HL-60/S4 treated with phorbol 12-myristate 13-acetate at 8.2 ng/mL for 4 days and 3 days (cell line): ENCODE results near the gene CCDC88A.
"Not testable (repeated sequence)": the region's sequence is repeated elsewhere in the genome, so short reads cannot be mapped to it uniquely, and the experiment has no call there.

Source experiments
- in situ Hi-C: fragments of 300-500 bp; cut with MboI; formaldehyde crosslinking; loops from 2 replicates; pipeline ENCODE4 v1.15.0; 2022; ENCODE audit warnings: low sequenced_read_pairs

The CCDC88A gene

DNA sequence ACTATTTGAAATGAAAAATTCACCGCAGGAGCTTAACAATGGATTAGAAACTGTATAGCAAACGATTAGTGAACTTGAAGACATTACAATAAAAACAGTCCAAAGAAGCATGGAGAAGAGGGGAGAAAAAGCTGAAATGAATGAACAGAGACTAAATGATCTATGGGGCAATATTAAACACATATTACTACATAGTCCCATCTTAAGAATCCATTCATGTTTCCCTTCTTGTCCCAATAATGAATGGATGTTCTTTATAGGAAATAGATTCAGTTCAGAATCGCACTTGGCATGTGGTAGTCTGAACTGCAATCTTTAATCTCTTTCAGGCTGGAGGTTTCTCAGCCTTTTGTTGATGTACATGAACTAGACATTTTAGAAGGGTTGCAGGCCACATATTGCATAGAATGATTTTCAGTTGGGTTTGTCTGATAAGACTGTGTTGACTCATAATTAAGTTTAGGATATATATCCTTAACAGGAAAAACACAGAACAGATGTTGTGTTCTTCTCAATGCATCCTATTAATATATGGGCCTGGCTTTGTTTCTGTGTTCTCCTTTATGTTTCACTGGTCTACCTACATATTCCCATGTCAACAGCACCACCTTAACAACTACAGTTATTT, 27.9 kb downstream of the CCDC88A start:
- in situ Hi-C loops: no loop called here

DNA sequence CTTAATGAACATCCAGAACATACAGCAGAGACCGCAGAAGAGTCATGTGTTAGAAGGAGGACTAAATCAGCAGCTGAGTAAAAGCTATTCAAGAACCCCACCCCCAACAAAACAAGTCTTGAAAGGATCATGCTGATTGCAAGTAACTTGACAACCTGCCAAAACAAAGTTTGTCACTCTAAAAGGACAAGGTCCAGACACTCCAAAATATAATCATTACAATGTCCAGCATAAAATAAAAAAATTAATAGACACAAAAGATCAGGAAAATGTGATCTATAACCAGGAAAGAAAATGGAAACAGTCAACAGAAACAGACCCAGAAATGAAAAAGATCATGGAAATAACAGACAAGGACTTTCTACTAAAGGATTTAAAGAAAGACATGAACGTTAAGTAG, 28.5 kb downstream of the CCDC88A start:
- in situ Hi-C loops: no loop called here

DNA sequence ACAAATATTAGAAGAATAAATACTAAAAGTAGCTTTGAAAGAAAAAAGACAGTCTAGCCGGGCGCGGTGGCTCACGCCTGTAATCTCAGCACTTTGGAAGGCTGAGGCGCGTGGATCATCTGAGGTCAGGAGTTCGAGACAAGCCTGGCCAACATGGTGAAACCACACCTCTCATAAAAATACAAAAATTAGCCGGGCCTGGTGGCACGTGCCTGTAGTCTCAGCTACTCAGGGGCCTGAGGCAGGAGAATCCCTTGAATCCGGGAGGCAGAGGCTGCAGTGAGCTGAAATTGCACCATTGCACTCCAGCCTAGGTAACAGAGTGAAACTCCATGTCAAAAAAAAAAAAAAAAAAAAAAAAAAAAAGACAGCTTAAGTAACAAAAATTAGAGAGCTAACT, 34.1 kb downstream of the CCDC88A start:
- in situ Hi-C loops: not testable (repeated sequence)

DNA sequence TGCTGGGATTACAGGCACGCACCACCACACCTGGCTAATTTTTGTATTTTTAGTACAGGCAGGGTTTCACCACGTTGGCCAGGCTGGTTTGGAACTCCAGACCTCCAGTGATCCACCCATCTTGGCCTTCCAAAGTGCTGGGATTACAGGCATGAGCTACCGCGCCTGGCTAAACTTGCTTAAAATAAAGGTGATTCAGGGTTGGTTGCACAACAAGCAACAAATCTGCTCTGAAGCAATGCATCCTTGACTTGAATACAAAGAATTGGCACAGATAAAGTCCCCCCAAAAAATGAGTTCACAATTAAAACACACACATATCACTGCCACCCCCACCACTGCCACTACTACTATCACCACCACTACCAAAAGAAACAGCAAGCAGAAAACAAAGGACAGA, 34.9 kb downstream of the CCDC88A start:
- in situ Hi-C loops: no loop called here

DNA sequence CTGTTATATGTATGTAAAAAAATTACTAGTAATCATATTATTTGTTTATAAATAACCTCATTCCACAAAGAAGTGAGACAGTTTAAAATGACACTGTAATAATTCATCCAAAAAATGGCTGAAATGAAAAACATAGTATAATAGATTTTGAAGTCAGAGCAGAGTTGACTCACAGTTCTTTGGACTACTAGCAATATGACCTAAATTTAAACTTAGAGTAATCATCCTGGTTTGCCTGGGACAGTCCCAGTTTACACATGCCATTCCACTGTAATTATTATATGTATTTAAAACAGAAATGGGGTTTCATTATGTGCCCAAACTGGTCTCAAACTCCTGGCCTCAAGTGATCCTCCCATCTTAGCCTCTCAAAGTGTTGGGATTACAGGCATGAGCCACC, 48.3 kb downstream of the CCDC88A start:
- in situ Hi-C loops: no loop called here

DNA sequence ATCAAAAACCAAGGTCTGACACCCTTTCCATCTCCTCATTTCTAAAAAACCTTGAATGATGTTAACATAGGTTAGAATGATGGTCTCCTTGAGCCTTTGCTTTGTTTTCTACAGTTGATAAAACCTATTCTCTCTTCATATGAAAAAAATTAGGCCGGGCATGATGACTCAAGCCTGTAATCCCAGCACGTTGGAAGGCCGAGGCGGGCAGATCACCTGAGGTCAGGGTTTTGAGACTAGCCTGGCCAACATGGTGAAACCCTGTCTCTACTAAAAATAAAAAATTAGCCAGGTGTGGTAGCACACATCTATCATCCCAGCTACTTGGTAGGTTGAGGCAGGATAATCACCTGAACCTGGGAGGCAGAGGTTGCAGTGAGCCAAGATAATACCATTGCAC, 49.4 kb downstream of the CCDC88A start:
- in situ Hi-C loops: no loop called here

DNA sequence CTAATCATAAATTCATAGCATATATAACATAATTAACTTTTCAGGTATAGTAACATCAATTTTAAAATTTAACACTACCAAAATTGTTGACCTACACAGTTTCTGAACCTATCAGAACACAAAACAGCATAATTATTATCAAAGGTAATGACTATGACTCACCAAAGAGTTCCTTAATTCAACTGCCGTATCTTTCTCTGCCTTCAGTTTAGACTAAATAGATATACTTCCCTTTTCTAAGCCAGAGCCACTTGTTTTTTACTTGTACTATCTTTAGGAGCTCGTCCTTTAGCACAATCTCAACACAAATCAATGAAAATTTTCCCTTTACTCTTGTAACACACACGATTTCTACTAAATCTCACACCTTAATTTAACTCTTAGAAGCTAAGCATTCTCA, 54.4 kb downstream of the CCDC88A start:
- in situ Hi-C loops: no loop called here

DNA sequence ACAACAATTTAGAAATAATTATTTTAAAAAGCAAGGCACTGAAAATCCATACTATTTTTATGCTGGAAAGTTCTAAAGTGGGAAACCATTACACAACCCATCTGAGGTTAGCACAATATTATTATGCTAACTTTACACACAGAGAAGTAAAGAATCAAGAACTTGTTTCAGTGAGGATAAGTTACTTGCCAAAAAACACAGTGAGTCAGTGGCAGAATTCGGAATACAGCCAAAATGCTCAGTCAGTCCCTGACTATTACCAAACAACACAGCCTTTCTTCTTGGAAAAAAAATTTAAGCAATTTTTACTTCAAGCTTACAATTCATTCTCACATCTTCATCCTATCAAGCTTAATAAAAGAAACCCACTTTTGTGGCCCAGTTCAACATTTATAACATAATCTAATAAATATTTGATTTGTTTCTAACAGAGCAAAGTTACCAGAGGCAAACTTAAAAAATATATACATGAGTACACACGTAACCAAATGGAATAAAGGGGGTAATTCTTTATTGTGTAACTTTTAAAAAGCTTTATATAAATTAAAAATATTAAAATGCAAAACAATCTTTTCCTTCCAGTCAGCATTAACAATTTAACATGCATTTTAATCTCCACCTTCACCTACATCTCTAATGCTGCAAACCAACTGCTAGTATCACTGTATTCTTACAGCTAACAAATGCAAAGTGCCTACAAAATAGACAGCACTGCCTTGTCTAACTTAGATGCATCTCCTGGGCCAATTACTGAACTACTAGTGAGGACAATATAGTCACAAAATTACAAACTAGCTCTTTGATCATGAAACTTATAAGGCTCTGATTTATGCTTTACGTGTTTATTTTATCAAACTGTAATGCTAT, 55.2 kb downstream of the CCDC88A start:
- in situ Hi-C loops: no loop called here

DNA sequence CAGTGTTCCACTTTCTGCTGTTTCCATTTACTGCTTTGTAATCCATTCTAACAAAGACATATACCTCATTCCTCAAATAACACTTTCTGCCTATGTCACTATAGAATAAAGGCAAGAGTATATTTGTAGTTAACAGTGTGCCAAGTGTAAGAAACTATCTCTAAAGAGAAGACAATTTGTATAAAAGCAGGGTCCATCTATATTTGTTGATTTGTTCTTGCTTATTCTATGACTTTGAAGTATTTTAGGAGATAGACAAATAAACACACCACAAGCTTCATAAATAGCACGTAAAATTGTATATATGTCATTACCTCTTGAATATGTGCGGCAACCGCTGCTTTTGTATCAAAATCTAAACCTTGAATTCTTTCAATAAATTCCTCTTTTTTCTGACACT, 56.0 kb downstream of the CCDC88A start:
- in situ Hi-C loops: no loop called here

DNA sequence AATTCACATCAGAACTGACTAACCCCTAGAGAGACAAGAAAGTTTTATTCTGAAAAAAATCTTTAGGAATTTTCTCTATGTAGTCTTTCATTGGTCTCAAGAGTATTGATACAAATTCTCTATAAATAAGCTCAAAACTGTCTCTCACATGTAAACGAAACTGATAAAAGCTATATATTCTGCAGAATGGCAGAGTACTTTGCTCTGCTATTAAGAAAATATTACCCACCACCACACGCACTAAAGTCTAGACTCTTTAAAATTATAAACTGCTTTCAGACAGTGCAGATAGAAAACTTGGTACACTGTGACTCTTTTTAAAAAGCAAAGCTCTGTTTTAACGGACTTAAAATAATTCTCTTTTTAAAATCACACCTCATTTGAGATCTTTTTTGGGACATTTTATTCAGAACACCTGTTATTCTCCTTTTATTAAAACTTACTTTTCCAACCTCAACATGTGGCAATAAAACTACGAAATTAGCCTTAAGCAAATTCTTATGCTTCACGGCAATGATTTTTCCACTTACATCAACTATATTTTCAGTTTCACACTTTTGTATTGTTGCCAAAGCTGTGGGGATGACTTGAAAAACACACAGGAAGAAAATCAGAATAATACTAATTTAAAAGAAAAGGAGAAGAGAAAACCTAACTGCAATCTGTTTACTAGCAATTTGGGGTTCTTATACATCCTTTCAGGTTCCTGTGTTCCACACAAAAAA, 58.0 kb downstream of the CCDC88A start:
- in situ Hi-C loops: no loop called here

DNA sequence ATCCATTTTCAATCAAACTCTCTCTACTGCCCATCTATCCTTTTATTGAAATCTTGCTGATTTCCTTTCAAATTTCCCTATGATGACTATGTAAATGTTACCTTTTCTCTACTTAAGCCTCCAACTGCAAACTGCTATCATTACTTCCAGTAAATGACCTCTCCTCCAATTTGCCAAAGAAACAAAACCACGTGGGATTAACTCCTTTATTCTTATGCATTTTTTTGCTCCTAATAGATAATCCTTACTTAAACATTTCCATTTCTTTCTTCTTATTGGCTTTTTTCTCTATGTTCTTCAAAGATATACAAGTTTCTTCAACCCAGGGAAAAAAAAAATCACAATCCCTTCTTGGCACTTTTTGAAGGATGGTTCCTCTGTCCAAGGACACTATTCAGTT, 61.2 kb downstream of the CCDC88A start:
- in situ Hi-C loops: no loop called here

DNA sequence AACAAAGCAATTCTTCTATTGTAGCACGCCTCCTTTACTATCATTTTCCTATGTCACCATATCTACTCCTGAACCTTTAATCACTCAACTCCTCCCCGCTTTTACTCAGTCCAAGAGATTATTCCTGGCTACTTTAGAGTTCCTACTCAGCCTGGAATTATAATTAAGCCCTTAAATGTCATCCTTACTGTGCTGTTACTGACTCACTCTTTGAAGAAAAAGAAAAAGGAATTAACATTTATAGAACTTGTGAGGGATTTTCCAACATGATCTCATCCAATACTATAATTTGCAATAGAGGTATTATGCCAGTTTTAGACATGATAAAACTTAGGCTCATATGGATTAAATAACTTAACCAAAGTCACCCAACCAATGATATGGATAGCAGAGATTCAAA, 61.7 kb downstream of the CCDC88A start:
- in situ Hi-C loops: no loop called here

DNA sequence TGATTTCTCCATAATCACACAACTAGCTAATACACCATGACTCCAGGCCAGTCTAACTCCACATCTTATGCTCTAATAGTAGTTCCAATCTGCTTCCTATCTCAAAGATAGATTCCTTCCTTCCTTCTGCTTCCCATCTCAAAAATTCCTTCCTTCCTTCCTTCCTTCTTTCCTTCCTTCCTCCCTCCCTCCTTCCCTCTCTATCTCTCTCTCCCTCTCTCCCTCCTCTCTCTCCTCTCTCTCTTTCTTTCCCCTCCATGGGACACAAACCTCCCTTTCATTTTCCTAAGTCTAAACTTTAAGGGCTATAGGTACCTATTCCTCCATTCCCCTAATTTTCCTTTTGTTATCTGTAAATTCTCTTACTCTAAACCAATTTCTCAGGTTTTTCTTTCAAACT, 62.5 kb downstream of the CCDC88A start:
- in situ Hi-C loops: no loop called here

DNA sequence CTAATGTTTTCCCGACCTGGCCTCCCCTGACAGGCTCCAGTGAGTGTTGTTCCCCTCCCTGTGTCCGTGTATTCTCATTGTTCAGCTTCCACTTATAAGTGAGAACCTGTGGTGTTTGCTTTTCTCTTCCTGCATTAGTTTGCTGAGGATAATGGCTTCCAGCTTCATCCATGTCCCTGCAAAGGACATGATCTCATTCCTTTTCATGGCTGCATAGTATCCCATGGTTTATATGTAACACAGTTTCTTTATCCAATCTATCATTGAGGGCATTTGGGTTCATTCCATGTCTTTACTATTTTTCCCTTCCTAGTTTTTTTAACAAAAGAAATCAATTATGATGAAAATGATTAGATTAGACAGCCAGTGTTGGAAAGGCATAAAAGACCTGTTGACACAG, 63.5 kb downstream of the CCDC88A start:
- in situ Hi-C loops: not testable (repeated sequence)

DNA sequence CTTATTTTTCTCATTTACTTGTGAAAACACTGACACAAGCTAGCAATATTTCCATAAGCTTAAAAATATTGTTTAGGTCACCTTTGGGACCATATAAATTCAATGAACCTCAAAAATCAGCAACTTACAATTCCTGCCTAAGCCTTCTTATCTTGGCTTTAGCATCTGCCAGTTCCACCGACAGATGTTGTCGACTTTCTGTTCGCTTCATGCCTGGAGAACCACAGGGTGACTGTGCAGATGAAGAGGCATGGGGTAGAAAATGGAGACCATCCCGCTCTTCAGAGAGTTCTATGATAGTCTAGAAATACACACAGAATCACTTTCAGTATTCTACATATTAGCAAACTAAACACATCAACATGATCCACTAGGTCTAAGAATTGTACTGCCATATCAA, 64.2 kb downstream of the CCDC88A start:
- in situ Hi-C loops: no loop called here

DNA sequence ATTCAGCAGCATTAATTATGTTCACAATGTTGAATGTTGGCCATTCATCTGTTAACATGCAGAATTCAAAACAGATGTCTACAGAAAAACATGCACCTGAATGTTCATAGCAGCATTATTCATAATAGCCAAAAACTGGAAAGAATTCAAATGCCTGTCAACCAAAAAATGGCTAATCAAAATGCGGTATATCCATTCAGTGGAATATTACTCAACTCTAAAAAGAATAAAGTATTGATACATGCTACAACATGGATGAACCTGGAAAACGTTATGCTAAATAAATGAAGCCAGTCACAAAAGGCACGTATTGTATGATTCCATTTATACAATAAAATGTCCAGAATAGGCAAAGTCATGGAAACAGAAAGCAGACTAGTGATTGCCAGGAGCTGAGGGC, 68.0 kb downstream of the CCDC88A start:
- in situ Hi-C loops: no loop called here

DNA sequence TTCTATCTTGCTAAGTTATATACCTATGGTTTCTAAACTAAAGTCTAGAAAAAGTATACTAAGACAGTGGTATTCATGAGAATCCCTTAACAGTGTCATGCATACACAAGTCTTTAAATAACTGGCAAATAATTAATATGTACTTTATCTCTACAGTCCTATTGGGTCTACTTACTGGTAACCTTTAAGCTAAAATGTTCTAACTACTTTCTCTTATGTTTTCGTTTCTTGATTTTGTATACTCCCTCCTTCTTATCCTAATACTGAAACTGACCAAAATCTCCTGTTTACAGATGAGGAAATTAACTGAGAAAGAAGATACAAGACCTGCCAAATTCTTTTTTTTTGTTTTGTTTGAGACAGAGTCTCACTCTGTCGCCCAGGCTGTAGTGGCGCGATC, 74.6 kb downstream of the CCDC88A start:
- in situ Hi-C loops: no loop called here

DNA sequence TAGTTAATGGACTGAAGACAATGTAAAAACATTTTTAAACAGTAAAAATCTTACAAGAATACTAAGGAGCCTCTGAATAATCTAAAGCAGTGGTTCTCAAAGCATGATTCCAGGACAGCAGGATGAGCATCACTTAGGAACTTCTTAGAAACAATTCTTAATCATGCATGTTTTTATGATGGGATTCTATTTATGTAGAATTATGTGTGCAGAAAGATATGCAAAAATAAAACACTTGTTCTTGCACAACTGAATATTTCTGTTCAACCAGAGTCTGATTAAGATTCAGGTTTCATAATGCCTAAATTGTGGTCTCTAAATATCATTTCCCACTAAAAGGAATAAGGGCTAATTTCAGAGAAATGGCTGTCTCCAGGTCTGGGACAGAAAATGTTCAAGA, 81.4 kb downstream of the CCDC88A start:
- in situ Hi-C loops: no loop called here

DNA sequence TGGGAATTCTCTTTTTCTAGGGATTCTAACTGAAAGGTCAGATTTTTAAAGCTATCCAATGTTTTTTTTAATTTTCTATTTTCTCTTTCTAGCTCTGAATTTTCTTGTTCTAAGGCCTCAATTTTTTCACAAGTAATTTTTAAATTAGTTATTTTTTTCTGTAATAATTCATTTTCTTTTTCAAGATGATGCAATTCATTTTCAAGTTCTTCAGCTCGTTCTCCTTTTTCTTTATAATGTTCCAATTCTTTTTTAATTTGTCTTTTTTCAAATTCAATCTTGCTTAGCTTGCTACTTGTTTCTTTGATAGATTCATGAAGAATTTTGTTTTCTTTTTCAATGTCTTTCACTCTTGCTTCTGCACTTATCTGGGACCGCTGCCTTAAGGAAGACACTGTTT, 84.9 kb downstream of the CCDC88A start:
- in situ Hi-C loops: no loop called here

DNA sequence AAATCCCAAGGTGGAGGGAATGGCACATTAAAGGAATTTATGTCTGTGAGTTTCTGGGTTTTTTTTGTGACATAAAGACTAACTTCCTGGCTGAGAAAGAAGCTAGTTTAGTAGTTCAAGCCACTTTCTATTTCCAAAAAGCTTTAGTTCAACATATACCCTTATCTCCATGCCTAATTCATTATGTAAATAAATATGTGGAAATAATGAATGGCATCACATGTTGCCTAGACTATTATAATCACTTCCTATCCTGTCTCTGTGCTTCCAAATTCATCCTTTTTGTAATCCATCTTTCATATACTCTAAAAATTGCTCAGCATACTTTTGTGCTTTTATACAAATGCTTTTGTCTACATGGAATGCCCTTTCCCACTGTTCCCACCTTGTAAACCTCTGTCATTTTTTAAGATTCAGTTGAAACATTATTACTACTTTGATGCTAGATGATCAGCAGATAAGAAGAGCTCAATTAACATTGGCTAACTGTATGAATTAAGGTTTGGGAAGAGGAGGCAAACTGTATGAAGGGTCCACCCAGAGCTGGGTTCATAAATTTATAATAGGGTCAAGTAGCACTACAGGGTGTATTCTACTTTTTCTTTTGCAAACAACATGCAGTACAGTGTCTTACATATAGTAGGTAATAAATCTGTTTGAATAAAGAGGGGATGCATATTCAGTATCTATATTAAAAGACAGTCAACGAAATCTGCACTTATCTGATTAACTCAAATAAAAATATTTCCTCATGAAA, 88.9 kb downstream of the CCDC88A start:
- in situ Hi-C loops: no loop called here
